Kidney capillary endothelial cell (primary cell): ENCODE data around the gene SLC8A1.

Experiments used
- DNase-seq: peaks from one replicate; pipeline ENCODE4 v3.0.0-alpha.2; 2018; ENCODE audit warnings: low spot score

SLC8A1 gene

DNA sequence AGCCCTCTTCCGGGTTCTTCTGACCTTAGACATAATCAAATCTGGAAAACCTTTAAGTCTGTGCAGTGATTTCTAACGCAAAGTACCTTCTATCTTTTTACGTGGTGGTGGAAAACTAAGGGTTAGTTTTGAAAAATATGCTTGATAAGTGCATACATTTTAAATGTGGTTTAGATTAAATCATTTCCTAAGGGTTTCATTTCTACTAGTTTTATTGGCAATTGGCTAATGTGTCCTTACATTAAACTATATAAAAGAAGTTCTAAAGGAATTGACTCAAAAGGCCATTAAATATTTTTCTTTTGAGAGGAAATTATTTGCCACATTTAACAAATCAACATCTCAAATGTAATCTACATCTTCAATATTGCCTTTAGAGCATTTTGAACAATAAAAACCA is 404.5 kb downstream of the SLC8A1 start:
- no peak for DNase-seq
